Neuronal stem cell (in vitro differentiated cells): ENCODE measurements around the gene RRBP1.
A peak's percentile ranks its signal among the peaks of the same experiment; 100 is the strongest.

Experiments used
- DNase-seq: peaks from one replicate; pipeline ENCODE4 v3.0.0-alpha.2; 2013; ENCODE audit warnings: low spot score
- H2AFZ ChIP-seq: one replicate; pipeline ENCODE4 v1.6.1; 2013; ENCODE audit warnings: mild to moderate bottlenecking, low read length, inconsistent platforms
- H2AK5ac ChIP-seq: 2 replicates; pipeline ENCODE4 v1.6.1; 2013; ENCODE audit warnings: low read depth, mild to moderate bottlenecking, inconsistent platforms, low read length, moderate library complexity, mixed read lengths
- H2BK120ac ChIP-seq: 2 replicates; pipeline ENCODE4 v1.6.1; 2013; ENCODE audit warnings: low read depth, mild to moderate bottlenecking, inconsistent platforms, low read length, moderate library complexity, mixed read lengths
- H2BK12ac ChIP-seq: one replicate; pipeline ENCODE4 v1.6.1; 2013; ENCODE audit warnings: low read length, inconsistent platforms
- H2BK15ac ChIP-seq: 2 replicates; pipeline ENCODE4 v1.6.1; 2013; ENCODE audit warnings: mild to moderate bottlenecking, low read length, inconsistent platforms, mixed read lengths
- H2BK5ac ChIP-seq: one replicate; pipeline ENCODE4 v1.6.1; 2013; ENCODE audit warnings: inconsistent platforms, mild to moderate bottlenecking, low read length, moderate library complexity
- H3K14ac ChIP-seq: one replicate; pipeline ENCODE4 v1.6.1; 2013; ENCODE audit warnings: low read length, inconsistent platforms
- H3K18ac ChIP-seq: 2 replicates; pipeline ENCODE4 v1.6.1; 2013; ENCODE audit warnings: low read length, inconsistent platforms
- H3K23ac ChIP-seq: 2 replicates; pipeline ENCODE4 v1.6.1; 2013; ENCODE audit warnings: low read depth, mild to moderate bottlenecking, mixed read lengths, low read length, inconsistent platforms; ENCODE audit not compliant: poor library complexity
- H3K27ac ChIP-seq: replicated peaks from 3 replicates; pipeline ENCODE4 v1.5.1; 2013; ENCODE audit warnings: low read length, inconsistent platforms
- H3K27me3 ChIP-seq, 3 experiments: 2 replicates each; pipeline ENCODE4 v1.6.1; 2013; ENCODE audit warnings: low read length in 3 of 3, mild to moderate bottlenecking in 2 of 3, inconsistent platforms in 1 of 3, low read depth in 1 of 3, mixed read lengths in 1 of 3, moderate library complexity in 1 of 3; ENCODE audit not compliant: control insufficient read depth in 3 of 3, insufficient read depth in 3 of 3
- H3K36me3 ChIP-seq, 2 donors: replicated peaks in 1 of 2; 2 replicates each; pipeline ENCODE4 v1.6.1; 2013; ENCODE audit warnings: low read length in 2 of 2; ENCODE audit not compliant: control insufficient read depth in 2 of 2, insufficient read depth in 2 of 2
- H3K4ac ChIP-seq: 2 replicates; pipeline ENCODE4 v1.6.1; 2013; ENCODE audit warnings: inconsistent platforms, mild to moderate bottlenecking, low read length, moderate library complexity
- H3K4me1 ChIP-seq, 2 donors: 1 replicate in 1 of 2; 2 replicates in 1 of 2; pipeline ENCODE4 v1.6.1; 2013; ENCODE audit warnings: low read length in 2 of 2, low read depth in 1 of 2; ENCODE audit not compliant: control insufficient read depth in 2 of 2, insufficient read depth in 1 of 2
- H3K4me2 ChIP-seq: one replicate; pipeline ENCODE4 v1.6.1; 2013; ENCODE audit warnings: mild to moderate bottlenecking, low read length, inconsistent platforms; ENCODE audit not compliant: insufficient read depth, poor library complexity, severe bottlenecking
- H3K4me3 ChIP-seq, 2 donors: 2 replicates each; pipeline ENCODE4 v1.5.1; 2013; ENCODE audit warnings: low read length in 2 of 2, mild to moderate bottlenecking in 2 of 2, inconsistent platforms in 1 of 2, moderate library complexity in 1 of 2
- H3K79me1 ChIP-seq: one replicate; pipeline ENCODE4 v1.6.1; 2013; ENCODE audit warnings: low read depth, mild to moderate bottlenecking, inconsistent platforms, low read length, moderate library complexity
- H3K9ac ChIP-seq: one replicate; pipeline ENCODE4 v1.6.1; 2013; ENCODE audit warnings: mild to moderate bottlenecking, low read depth, low read length, inconsistent platforms; ENCODE audit not compliant: poor library complexity
- H3K9me3 ChIP-seq, 2 donors: replicated peaks in 1 of 2; 2 replicates each; pipeline versions ENCODE3 to v1.6.1; 2013; ENCODE audit warnings: low read length in 2 of 2, mild to moderate bottlenecking in 2 of 2, inconsistent platforms in 1 of 2, low read depth in 1 of 2, mixed read lengths in 1 of 2, moderate library complexity in 1 of 2; ENCODE audit not compliant: control insufficient read depth in 2 of 2, insufficient read depth in 1 of 2
- H4K8ac ChIP-seq: one replicate; pipeline ENCODE4 v1.6.1; 2013; ENCODE audit warnings: low read depth, mild to moderate bottlenecking, inconsistent platforms, low read length, moderate library complexity
- H4K91ac ChIP-seq: one replicate; pipeline ENCODE4 v1.6.1; 2013; ENCODE audit warnings: low read length, low read depth, mild to moderate bottlenecking, inconsistent platforms; ENCODE audit not compliant: poor library complexity
- WGBS, 2 donors: extraction: QIAGEN DNeasy Blood & Tissue Kit; methylation state at CpG; one replicate each; pipeline ENCODE4 v1.1.7; 2013; ENCODE audit warnings: missing lambda C conversion rate in 2 of 2, mixed read lengths in 1 of 2; ENCODE audit not compliant: insufficient read length in 2 of 2, insufficient replicate concordance in 1 of 2; ENCODE audit errors: extremely low coverage in 2 of 2; 5-methylcytosine and 5-hydroxymethylcytosine counted together

RRBP1 gene

GRCh38 chr20:17728074-17728473 is 46.0 kb upstream of the RRBP1 start:
- Histone ChIP-seq H2BK15ac (no peak overlapping the region), H4K8ac (no peak overlapping the region), H2AFZ (no peak overlapping the region), H4K91ac (no peak overlapping the region), H3K14ac (no peak overlapping the region), H3K9ac (no peak overlapping the region), H2BK12ac (no peak overlapping the region), H2BK5ac (peak overlapping the region; percentile 33), H3K4me2 (no peak overlapping the region), H3K9me3 (peaks cover 0 to 5% of the 10 kb centered on the region in 2 donors), H3K36me3 (no peaks in the 10 kb centered on the region), H3K79me1 (no peaks in the 10 kb centered on the region), H3K18ac (no peak overlapping the region), H3K27ac (no peak overlapping the region), H3K27me3 (peaks cover 0 to 20% (median 0%) of the 10 kb centered on the region in 3 experiments), H3K4me3 (no peak overlapping the region), H3K4me1 (no peaks in the 10 kb centered on the region), H3K4ac (no peak overlapping the region), H2BK120ac (no peak overlapping the region), H2AK5ac (no peak overlapping the region), H3K23ac (no peak overlapping the region)
- no peak for DNase-seq
- WGBS, 2 donors, result no CpG with 5 or more reads among the region's 12 CpGs

- no peak overlapping the region for H2AFZ ChIP-seq
Measured at GRCh38 chr20:17727351-17727750, 45.3 kb upstream of the RRBP1 start.

GRCh38 chr20:17726902-17727301 is 44.9 kb upstream of the RRBP1 start:
- Histone ChIP-seq H3K27ac (no peak overlapping the region), H3K79me1 (no peaks in the 10 kb centered on the region), H3K18ac (no peak overlapping the region), H2AK5ac (no peak overlapping the region), H4K8ac (no peak overlapping the region), H3K23ac (no peak overlapping the region), H3K27me3 (peaks cover 0 to 24% (median 0%) of the 10 kb centered on the region in 3 experiments), H2BK15ac (no peak overlapping the region), H2BK5ac (no peak overlapping the region), H3K4me1 (no peaks in the 10 kb centered on the region), H3K14ac (peak overlapping the region; percentile 25), H3K4me3 (no peak overlapping the region), H3K36me3 (no peaks in the 10 kb centered on the region), H2AFZ (no peak overlapping the region), H3K9ac (no peak overlapping the region), H2BK120ac (no peak overlapping the region), H3K9me3 (peaks cover 0 to 5% of the 10 kb centered on the region in 2 donors), H3K4ac (no peak overlapping the region), H2BK12ac (no peak overlapping the region), H4K91ac (no peak overlapping the region), H3K4me2 (no peak overlapping the region)
- DNase-seq, result no peak
- no CpG with 5 or more reads among the region's 4 CpGs for WGBS, 2 donors

More at GRCh38 chr20:17727351-17727750, 45.3 kb upstream of the RRBP1 start:
- H3K9me3 ChIP-seq, result peaks cover 0 to 5% of the 10 kb centered on the region in 2 donors
- no peak overlapping the region for H4K91ac ChIP-seq
- DNase-seq, result no peak
- H3K4me1 ChIP-seq, result no peaks in the 10 kb centered on the region
- no peak overlapping the region for H2BK15ac ChIP-seq
- no peaks in the 10 kb centered on the region for H3K36me3 ChIP-seq
- H3K27ac ChIP-seq, result no peak overlapping the region
- peak overlapping the region; percentile 25 for H3K14ac ChIP-seq
- H3K23ac ChIP-seq, result no peak overlapping the region
- no peak overlapping the region for H2BK12ac ChIP-seq
- H3K9ac ChIP-seq, result no peak overlapping the region
- no peaks in the 10 kb centered on the region for H3K79me1 ChIP-seq
- H4K8ac ChIP-seq, result no peak overlapping the region
- H3K4me2 ChIP-seq, result no peak overlapping the region
- no peak overlapping the region for H3K18ac ChIP-seq
- no peak overlapping the region for H2BK120ac ChIP-seq
- peaks cover 0 to 20% (median 0%) of the 10 kb centered on the region in 3 experiments for H3K27me3 ChIP-seq
- WGBS, 2 donors, result no CpG with 5 or more reads among the region's 10 CpGs
- no peak overlapping the region for H3K4me3 ChIP-seq
- H2AK5ac ChIP-seq, result no peak overlapping the region
- H3K4ac ChIP-seq, result no peak overlapping the region
- peak overlapping the region; percentile 33 for H2BK5ac ChIP-seq

- H2AFZ ChIP-seq, result no peak overlapping the region
- H2BK12ac ChIP-seq, result no peak overlapping the region
- H3K18ac ChIP-seq, result peak overlapping the region; percentile 52
- H2BK120ac ChIP-seq, result no peak overlapping the region
- no peak overlapping the region for H3K4ac ChIP-seq
- H4K8ac ChIP-seq, result no peak overlapping the region
- H3K79me1 ChIP-seq, result no peaks in the 10 kb centered on the region
- H3K23ac ChIP-seq, result no peak overlapping the region
- peaks cover 0 to 24% (median 0%) of the 10 kb centered on the region in 3 experiments for H3K27me3 ChIP-seq
- no peak overlapping the region for H3K14ac ChIP-seq
- no peak overlapping the region for H2AK5ac ChIP-seq
- no peak overlapping the region for H3K9ac ChIP-seq
- H3K9me3 ChIP-seq, result peaks cover 0 to 4% of the 10 kb centered on the region in 2 donors
- H3K4me3 ChIP-seq, result peak overlapping the region in 1 of 2 donors; percentile 48
- no CpG with 5 or more reads among the region's 13 CpGs for WGBS, 2 donors
- no peaks in the 10 kb centered on the region for H3K36me3 ChIP-seq
- H3K27ac ChIP-seq, result no peak overlapping the region
- no peak overlapping the region for H2BK15ac ChIP-seq
- no peaks in the 10 kb centered on the region for H3K4me1 ChIP-seq
- DNase-seq, result no peak
- H2BK5ac ChIP-seq, result no peak overlapping the region
- no peak overlapping the region for H3K4me2 ChIP-seq
- no peak overlapping the region for H4K91ac ChIP-seq
Measured at GRCh38 chr20:17725094-17725835, 43.2 kb upstream of the RRBP1 start.
